ENCODE data around the gene RGL1.
A peak's percentile ranks its signal among the peaks of the same experiment; 100 is the strongest.

The RGL1 gene

DNA sequence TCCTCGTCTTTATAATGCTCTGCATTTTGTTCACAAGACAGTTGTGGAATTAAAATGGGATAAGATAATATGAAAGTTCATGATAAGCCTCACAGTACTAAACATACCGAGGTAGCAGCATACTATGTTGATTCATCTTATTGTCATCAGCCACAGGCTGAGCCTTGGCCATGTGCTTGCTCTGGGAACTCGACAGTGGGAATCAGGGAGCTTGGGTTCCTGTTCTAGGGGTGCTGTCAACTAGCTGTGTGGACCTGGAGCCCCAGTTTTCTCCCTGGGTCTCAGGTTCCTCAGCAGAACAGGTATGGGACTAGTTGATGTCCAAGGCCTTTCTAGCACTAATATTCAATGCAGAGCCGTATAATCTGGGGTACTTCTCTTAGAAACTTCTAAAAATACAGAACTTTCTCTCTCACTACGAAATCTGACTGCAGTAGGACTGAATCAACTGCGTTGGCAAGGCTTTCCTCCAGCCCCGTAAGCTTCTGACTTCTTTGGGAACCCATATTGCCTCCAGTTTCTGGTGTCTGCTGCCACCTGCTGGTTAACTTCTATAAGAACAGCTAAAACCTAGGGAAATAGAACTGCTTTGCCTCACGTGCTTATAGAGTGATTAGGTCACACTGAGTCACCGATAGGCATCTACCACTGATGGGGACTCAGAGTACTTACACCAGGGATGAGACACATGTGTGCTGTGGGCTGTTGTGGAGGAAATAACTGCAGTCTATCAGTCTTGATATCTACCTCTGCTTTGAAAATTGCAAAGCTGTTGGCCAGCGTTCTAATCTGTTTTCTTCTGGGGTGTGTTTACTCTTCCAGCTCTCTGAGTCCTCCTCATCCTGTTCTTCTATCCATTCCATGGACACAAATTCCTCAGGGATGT is 110.9 kb downstream of the RGL1 start:
- peaks cover 9% of the 10 kb centered on the region for H3K4me1 ChIP-seq (ENCODE audit: control insufficient read depth, insufficient read depth, low read length)
- H3K9me3 ChIP-seq (ENCODE audit: control insufficient read depth in 2 of 2, low read length in 2 of 2), result no peaks in the 10 kb centered on the region
- H3K27ac ChIP-seq (ENCODE audit: low read length), result peak overlapping the region; percentile 26
- H3K4me3 ChIP-seq (ENCODE audit: low read length in 2 of 2), result no peak overlapping the region
- H3K9ac ChIP-seq (ENCODE audit: low read length in 2 of 2), result peak overlapping the region in 1 of 2 donors; percentile 29
- peaks cover 35 to 36% of the 10 kb centered on the region in 2 donors for H3K36me3 ChIP-seq (ENCODE audit: control insufficient read depth in 2 of 2, insufficient read depth in 2 of 2, low read length in 2 of 2)
- no peaks in the 10 kb centered on the region for H3K27me3 ChIP-seq (ENCODE audit: control insufficient read depth in 1 of 2, insufficient read depth in 2 of 2, low read length in 2 of 2)

DNA sequence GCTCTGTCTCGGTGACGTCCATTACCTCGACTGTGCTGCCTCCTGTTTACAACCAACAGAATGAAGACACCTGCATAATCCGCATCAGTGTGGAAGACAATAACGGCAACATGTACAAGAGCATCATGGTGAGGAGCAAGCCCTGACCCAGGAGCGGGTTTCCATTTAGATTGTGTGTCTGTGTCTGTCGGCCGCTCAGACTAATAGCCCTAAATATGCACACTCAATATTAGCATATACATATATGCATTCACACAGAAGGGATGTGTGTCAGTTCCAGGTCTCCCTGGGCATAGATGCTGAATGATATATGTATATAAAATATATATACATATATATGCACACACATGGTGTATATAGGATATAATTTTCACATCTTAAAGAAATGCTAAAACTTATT is 111.7 kb downstream of the RGL1 start:
- Histone ChIP-seq H3K4me1 (ENCODE audit: control insufficient read depth, insufficient read depth, low read length) (peaks cover 9% of the 10 kb centered on the region), H3K9me3 (ENCODE audit: control insufficient read depth in 2 of 2, low read length in 2 of 2) (no peaks in the 10 kb centered on the region), H3K36me3 (ENCODE audit: control insufficient read depth in 2 of 2, insufficient read depth in 2 of 2, low read length in 2 of 2) (peaks cover 35% of the 10 kb centered on the region in 2 donors), H3K27me3 (ENCODE audit: control insufficient read depth in 1 of 2, insufficient read depth in 2 of 2, low read length in 2 of 2) (no peaks in the 10 kb centered on the region), H3K9ac (ENCODE audit: low read length in 2 of 2) (no peak overlapping the region), H3K27ac (ENCODE audit: low read length) (no peak overlapping the region), H3K4me3 (ENCODE audit: low read length in 2 of 2) (no peak overlapping the region)

DNA sequence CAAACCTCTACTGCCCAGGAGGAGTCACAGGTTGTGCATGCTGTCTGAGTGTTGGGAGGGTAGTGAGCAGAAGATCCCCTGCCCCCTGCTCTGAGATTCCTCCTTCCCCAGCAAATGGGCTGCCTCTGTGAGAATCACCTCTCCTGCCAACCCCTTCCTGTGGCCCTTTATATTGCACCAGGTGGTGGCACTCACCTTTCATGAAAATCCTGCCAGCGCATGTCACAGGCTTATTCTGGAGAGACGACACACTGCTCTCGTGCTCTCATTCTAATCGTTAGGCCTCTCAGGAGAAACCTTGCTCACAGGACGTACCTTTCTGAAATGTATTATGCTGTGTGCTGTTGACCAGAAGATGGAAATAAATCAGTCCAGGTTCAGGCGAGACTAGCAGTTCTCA is 113.7 kb downstream of the RGL1 start:
- H3K9me3 ChIP-seq (ENCODE audit: control insufficient read depth in 2 of 2, low read length in 2 of 2), result no peaks in the 10 kb centered on the region
- H3K4me1 ChIP-seq (ENCODE audit: control insufficient read depth, insufficient read depth, low read length), result peaks cover 9% of the 10 kb centered on the region
- H3K27ac ChIP-seq (ENCODE audit: low read length), result no peak overlapping the region
- no peak overlapping the region for H3K9ac ChIP-seq (ENCODE audit: low read length in 2 of 2)
- H3K4me3 ChIP-seq (ENCODE audit: low read length in 2 of 2), result no peak overlapping the region
- no peaks in the 10 kb centered on the region for H3K27me3 ChIP-seq (ENCODE audit: control insufficient read depth in 1 of 2, insufficient read depth in 2 of 2, low read length in 2 of 2)
- peaks cover 30 to 36% of the 10 kb centered on the region in 2 donors for H3K36me3 ChIP-seq (ENCODE audit: control insufficient read depth in 2 of 2, insufficient read depth in 2 of 2, low read length in 2 of 2)

DNA sequence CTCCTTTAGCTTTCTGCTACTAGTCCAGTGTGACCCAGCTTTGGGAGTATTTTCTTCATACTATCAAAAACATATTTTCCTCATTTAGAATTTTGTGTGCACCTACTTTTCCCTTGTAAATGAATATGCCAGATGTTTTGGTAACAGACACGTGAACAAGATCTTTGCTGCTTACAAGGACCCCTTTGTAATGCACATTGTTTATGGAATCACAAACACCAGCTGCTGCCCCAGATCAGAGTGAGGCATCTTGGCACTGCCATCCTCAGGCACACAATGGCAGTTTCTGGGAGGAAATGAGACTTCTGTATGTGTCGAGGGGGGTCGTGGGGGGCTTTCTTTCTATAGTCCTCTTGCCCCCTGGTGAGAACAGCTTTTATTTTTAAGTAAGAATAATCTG is 115.7 kb downstream of the RGL1 start:
- Histone ChIP-seq H3K9ac (ENCODE audit: low read length in 2 of 2) (no peak overlapping the region), H3K4me3 (ENCODE audit: low read length in 2 of 2) (no peak overlapping the region), H3K9me3 (ENCODE audit: control insufficient read depth in 2 of 2, low read length in 2 of 2) (no peaks in the 10 kb centered on the region), H3K36me3 (ENCODE audit: control insufficient read depth in 2 of 2, insufficient read depth in 2 of 2, low read length in 2 of 2) (peaks cover 31 to 39% of the 10 kb centered on the region in 2 donors), H3K27me3 (ENCODE audit: control insufficient read depth in 1 of 2, insufficient read depth in 2 of 2, low read length in 2 of 2) (no peaks in the 10 kb centered on the region), H3K27ac (ENCODE audit: low read length) (no peak overlapping the region), H3K4me1 (ENCODE audit: control insufficient read depth, insufficient read depth, low read length) (peaks cover 6% of the 10 kb centered on the region)

DNA sequence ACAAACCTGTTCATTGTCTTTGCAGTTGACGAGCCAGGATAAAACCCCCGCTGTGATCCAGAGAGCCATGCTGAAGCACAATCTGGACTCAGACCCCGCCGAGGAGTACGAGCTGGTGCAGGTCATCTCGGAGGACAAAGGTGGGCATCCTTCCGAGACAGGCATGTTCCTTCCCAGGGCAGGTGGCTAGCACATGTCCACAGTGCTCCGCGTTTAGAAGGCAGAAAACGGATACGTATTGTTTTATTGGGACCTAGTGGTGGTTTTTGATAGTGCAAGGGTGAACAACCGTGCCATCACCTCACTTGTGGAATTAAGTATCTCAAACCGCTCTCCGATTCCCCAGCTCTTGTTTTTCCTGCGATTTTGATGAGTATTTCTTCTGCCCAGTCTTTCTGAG is 117.3 kb downstream of the RGL1 start:
- Histone ChIP-seq H3K9me3 (ENCODE audit: control insufficient read depth in 2 of 2, low read length in 2 of 2) (no peaks in the 10 kb centered on the region), H3K4me3 (ENCODE audit: low read length in 2 of 2) (no peak overlapping the region), H3K4me1 (ENCODE audit: control insufficient read depth, insufficient read depth, low read length) (no peaks in the 10 kb centered on the region), H3K27ac (ENCODE audit: low read length) (no peak overlapping the region), H3K27me3 (ENCODE audit: control insufficient read depth in 1 of 2, insufficient read depth in 2 of 2, low read length in 2 of 2) (no peaks in the 10 kb centered on the region), H3K9ac (ENCODE audit: low read length in 2 of 2) (no peak overlapping the region), H3K36me3 (ENCODE audit: control insufficient read depth in 2 of 2, insufficient read depth in 2 of 2, low read length in 2 of 2) (peaks cover 37 to 41% of the 10 kb centered on the region in 2 donors)

DNA sequence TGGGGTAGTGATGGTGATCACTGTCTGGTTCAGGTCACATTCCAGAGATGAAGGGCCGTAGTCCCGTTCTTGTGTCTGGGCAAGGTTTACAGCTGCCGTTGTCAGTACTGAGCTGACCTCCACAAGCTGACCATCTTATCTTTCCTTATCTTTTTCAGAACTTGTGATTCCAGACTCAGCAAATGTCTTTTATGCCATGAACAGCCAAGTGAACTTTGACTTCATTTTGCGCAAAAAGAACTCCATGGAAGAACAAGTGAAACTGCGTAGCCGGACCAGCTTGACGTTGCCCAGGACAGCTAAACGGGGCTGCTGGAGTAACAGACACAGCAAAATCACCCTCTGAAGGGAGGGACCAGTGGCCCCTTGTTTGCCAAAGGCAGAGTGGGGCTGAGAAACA is 121.0 kb downstream of the RGL1 start:
- Histone ChIP-seq H3K27ac (ENCODE audit: low read length) (no peak overlapping the region), H3K9ac (ENCODE audit: low read length in 2 of 2) (no peak overlapping the region), H3K27me3 (ENCODE audit: control insufficient read depth in 1 of 2, insufficient read depth in 2 of 2, low read length in 2 of 2) (no peaks in the 10 kb centered on the region), H3K9me3 (ENCODE audit: control insufficient read depth in 2 of 2, low read length in 2 of 2) (no peaks in the 10 kb centered on the region), H3K4me3 (ENCODE audit: low read length in 2 of 2) (no peak overlapping the region), H3K4me1 (ENCODE audit: control insufficient read depth, insufficient read depth, low read length) (peaks cover under 1% of the 10 kb centered on the region), H3K36me3 (ENCODE audit: control insufficient read depth in 2 of 2, insufficient read depth in 2 of 2, low read length in 2 of 2) (peaks cover 22 to 26% of the 10 kb centered on the region in 2 donors)

DNA sequence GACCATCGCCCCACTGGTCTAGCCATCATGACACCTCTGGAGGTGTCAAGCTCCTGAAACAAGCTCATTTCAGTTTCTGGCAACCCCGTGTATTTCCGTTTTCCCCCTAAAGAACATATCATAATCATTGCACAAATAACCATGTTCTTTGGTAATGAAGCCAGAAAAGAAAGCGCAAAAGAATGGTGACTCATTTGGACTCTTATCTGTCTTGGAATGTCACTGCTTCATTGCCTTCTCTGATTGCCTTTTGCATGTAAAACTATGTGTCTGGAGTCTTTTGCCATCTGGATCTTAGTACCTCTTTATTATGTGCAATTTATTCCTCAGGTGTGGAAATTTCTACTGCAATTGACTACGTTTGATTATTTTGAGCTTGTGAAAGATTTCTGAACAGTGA is 122.1 kb downstream of the RGL1 start:
- H3K9me3 ChIP-seq (ENCODE audit: control insufficient read depth in 2 of 2, low read length in 2 of 2), result no peaks in the 10 kb centered on the region
- H3K4me3 ChIP-seq (ENCODE audit: low read length in 2 of 2), result no peak overlapping the region
- H3K4me1 ChIP-seq (ENCODE audit: control insufficient read depth, insufficient read depth, low read length), result peaks cover 8% of the 10 kb centered on the region
- H3K36me3 ChIP-seq (ENCODE audit: control insufficient read depth in 2 of 2, insufficient read depth in 2 of 2, low read length in 2 of 2), result peaks cover 21 to 22% of the 10 kb centered on the region in 2 donors
- H3K27me3 ChIP-seq (ENCODE audit: control insufficient read depth in 1 of 2, insufficient read depth in 2 of 2, low read length in 2 of 2), result no peaks in the 10 kb centered on the region
- H3K9ac ChIP-seq (ENCODE audit: low read length in 2 of 2), result no peak overlapping the region
- no peak overlapping the region for H3K27ac ChIP-seq (ENCODE audit: low read length)

DNA sequence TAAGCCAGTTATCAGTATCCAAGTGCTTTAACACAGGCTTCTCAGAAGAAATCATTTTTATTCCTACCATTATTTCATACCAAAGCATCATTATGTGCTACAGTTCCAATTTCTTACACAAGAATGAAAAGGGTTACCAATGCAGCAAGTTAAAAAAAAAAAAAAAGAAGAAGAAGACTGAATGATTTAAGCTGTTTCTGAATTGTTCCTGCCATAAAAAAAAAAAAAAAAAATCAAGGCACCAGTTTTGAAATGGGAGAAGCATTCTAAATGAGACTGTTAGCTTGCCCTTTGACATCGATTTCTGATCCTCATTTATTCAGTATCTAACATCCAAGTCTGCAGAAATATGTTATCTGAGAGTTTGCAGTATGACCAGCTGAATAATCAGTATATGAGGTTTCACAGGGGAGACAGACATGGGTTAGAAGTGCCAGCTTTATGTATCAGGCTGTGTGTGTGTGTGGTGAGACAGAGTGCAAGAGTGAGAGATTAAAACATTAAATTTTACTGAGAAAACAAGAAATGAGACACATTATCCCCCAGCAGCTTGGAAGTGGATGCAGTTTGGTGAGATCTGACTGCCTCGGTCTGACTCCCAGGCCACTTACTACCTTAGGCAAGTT is 126.8 kb downstream of the RGL1 start:
- Histone ChIP-seq H3K36me3 (ENCODE audit: control insufficient read depth in 2 of 2, insufficient read depth in 2 of 2, low read length in 2 of 2) (peaks cover 2 to 5% of the 10 kb centered on the region in 2 donors), H3K27ac (ENCODE audit: low read length) (peak overlapping the region; percentile 66), H3K9me3 (ENCODE audit: control insufficient read depth in 2 of 2, low read length in 2 of 2) (no peaks in the 10 kb centered on the region), H3K4me3 (ENCODE audit: low read length in 2 of 2) (peak overlapping the region; percentile 51 to 60), H3K9ac (ENCODE audit: low read length in 2 of 2) (peak overlapping the region; percentile 10 to 55), H3K4me1 (ENCODE audit: control insufficient read depth, insufficient read depth, low read length) (peaks cover 21% of the 10 kb centered on the region), H3K27me3 (ENCODE audit: control insufficient read depth in 1 of 2, insufficient read depth in 2 of 2, low read length in 2 of 2) (no peaks in the 10 kb centered on the region)

DNA sequence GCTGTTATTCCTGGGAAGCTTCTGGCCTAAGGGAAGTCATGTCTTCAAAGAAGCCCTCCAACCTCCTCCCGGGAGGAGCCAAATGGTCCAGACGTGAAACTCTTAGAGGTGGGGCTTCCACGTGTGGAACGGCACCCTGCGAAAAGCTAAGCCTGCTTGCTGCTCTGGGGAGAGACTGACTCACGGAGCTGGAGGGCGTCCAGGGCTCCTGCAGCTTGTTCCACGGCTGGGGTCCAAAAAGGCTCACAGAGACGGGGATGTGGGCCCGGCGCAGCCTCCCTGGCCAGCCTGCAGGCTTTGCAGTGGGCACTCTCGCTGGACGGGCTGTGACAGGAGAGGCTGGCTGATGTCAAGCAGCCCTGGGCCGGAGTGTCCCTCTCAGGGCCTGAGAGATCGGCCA is 127.5 kb downstream of the RGL1 start:
- Histone ChIP-seq H3K4me1 (ENCODE audit: control insufficient read depth, insufficient read depth, low read length) (peaks cover 21% of the 10 kb centered on the region), H3K9me3 (ENCODE audit: control insufficient read depth in 2 of 2, low read length in 2 of 2) (no peaks in the 10 kb centered on the region), H3K36me3 (ENCODE audit: control insufficient read depth in 2 of 2, insufficient read depth in 2 of 2, low read length in 2 of 2) (no peaks in the 10 kb centered on the region), H3K9ac (ENCODE audit: low read length in 2 of 2) (peak overlapping the region; percentile 10 to 55), H3K27me3 (ENCODE audit: control insufficient read depth in 1 of 2, insufficient read depth in 2 of 2, low read length in 2 of 2) (no peaks in the 10 kb centered on the region), H3K4me3 (ENCODE audit: low read length in 2 of 2) (peak overlapping the region; percentile 51 to 60), H3K27ac (ENCODE audit: low read length) (peak overlapping the region; percentile 66)

DNA sequence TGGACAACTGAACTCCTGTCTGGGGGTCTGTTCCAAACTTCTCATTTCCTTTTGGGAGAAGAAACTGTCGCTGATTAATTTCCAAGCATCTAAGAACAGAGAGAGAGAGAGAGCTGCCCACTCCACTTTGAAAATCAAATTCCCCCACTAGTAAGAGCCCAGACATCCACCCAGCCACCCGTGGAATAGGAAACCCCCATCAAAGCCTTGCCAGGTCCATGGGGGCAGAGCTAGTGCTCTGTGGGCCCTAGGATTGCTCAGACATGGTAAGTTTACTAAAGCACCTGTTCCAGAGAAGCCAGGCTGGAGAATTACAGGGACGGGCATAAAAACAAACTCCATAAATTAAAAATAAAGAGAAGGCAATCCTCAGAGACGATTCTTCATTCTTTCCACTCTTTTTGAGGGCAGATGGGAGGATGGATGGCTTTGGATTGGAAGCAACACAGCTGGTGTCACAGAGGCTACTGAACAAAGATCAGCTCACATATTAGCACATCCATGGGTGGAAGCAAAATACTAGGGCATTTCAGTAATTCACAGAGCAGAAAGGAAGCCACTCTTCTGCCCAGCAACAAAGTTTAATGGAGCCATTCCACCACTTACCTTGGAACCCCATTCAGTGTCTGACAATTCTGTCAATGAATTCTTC is 128.7 kb downstream of the RGL1 start:
- no peak overlapping the region for H3K4me3 ChIP-seq (ENCODE audit: low read length in 2 of 2)
- no peaks in the 10 kb centered on the region for H3K36me3 ChIP-seq (ENCODE audit: control insufficient read depth in 2 of 2, insufficient read depth in 2 of 2, low read length in 2 of 2)
- no peaks in the 10 kb centered on the region for H3K27me3 ChIP-seq (ENCODE audit: control insufficient read depth in 1 of 2, insufficient read depth in 2 of 2, low read length in 2 of 2)
- H3K9me3 ChIP-seq (ENCODE audit: control insufficient read depth in 2 of 2, low read length in 2 of 2), result no peaks in the 10 kb centered on the region
- no peak overlapping the region for H3K27ac ChIP-seq (ENCODE audit: low read length)
- H3K9ac ChIP-seq (ENCODE audit: low read length in 2 of 2), result no peak overlapping the region
- H3K4me1 ChIP-seq (ENCODE audit: control insufficient read depth, insufficient read depth, low read length), result peaks cover 21% of the 10 kb centered on the region
